HFF-Myc (cell line): ENCODE data around the gene VWA5A.
A peak's percentile ranks its signal among the peaks of the same experiment; 100 is the strongest.
"Not testable (repeated sequence)": the region's sequence is repeated elsewhere in the genome, so short reads cannot be mapped to it uniquely, and the experiment has no call there.

Experiments used
- DNase-seq: peaks from one replicate; pipeline ENCODE4 v3.0.0-alpha.2; 2011; ENCODE audit warnings: low read depth; ENCODE audit errors: extremely low read depth
- H3K4me3 ChIP-seq: replicated peaks from 2 replicates; pipeline ENCODE4 v1.5.1; 2011; ENCODE audit warnings: low read depth, mild to moderate bottlenecking, control low read depth, low read length
- TF ChIP-seq, protein P1 (sequence below): IDR thresholded peaks from 2 replicates; pipeline ENCODE4 v1.5.1; 2012; ENCODE audit warnings: mild to moderate bottlenecking, low read depth, low read length, control low read depth; ENCODE audit errors: missing control alignments

Gene VWA5A

DNA sequence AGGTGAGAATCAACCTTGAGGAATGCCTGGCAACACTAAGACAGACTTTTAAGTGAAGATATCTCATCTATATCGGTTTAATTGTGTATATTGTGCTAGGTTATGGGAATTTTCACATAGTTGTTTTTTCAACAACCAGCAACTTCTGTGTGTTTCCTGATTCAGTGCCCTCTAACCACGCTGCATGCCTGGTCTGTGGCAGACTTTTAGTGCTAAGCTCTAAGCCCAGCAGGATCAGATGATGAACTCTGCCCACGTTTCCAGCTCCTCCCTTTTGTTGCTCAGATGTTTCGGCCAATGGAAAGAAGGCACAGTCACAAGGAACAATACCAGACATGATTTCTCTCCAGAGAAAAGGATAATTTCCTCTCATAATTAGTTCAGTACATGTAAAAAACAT lies 1.4 kb upstream of the VWA5A start:
- no peak for DNase-seq
- no peak overlapping the region for H3K4me3 ChIP-seq
- TF ChIP-seq, protein P1, sequence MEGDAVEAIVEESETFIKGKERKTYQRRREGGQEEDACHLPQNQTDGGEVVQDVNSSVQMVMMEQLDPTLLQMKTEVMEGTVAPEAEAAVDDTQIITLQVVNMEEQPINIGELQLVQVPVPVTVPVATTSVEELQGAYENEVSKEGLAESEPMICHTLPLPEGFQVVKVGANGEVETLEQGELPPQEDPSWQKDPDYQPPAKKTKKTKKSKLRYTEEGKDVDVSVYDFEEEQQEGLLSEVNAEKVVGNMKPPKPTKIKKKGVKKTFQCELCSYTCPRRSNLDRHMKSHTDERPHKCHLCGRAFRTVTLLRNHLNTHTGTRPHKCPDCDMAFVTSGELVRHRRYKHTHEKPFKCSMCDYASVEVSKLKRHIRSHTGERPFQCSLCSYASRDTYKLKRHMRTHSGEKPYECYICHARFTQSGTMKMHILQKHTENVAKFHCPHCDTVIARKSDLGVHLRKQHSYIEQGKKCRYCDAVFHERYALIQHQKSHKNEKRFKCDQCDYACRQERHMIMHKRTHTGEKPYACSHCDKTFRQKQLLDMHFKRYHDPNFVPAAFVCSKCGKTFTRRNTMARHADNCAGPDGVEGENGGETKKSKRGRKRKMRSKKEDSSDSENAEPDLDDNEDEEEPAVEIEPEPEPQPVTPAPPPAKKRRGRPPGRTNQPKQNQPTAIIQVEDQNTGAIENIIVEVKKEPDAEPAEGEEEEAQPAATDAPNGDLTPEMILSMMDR, result no peak

- peak overlapping the region; percentile 50 for H3K4me3 ChIP-seq
- DNase-seq, result no peak
- TF ChIP-seq, protein P1, result no peak
Observed at GRCh38 chr11:124115782-124116616, 749 bp downstream of the VWA5A start.

DNA sequence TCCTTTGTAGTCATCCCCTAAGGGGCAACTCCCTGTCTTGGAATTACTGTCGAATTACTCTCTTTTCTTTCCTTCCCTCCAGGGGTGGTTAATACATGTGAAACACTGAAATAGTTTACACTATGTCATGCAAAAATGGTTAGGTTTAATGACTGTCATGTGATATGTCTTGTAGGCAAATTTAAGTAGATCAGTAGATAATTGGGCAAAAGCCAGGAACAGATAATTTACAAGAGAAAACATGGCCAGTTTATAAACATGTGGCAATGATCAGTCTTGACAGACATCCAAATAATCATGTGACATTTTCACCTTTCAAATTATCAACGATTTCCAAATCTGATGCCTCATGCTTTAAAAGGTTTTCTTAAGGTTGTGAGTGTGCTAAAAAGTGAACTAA lies 3.9 kb downstream of the VWA5A start:
- no peak for DNase-seq
- H3K4me3 ChIP-seq, result no peak overlapping the region
- TF ChIP-seq, protein P1, result no peak

DNA sequence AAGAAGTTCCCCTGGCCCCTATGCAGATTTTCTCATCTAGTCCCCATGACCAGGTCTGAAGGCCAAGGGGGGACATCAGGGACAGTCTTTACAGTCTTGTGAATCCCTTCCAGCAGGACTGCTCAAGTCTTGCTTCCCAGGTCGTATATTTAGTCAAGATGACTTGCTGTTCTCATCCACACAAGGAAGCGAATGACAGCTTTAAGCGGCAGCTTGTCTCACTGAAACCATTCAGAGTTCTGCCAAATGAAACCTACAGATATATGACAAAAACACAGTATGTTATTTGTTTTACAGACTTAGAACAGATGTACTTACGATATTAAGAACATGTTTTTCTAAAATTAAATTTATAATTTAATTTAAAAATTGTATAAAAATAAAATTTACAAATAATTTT lies 5.6 kb downstream of the VWA5A start:
- no peak overlapping the region for H3K4me3 ChIP-seq
- no peak for DNase-seq
- TF ChIP-seq, protein P1, result no peak

- H3K4me3 ChIP-seq, result no peak overlapping the region
- TF ChIP-seq, protein P1, result no peak
- DNase-seq, result no peak
Observed at GRCh38 chr11:124122123-124122522, 6.9 kb downstream of the VWA5A start.

GRCh38 chr11:124123622-124124021 lies 8.4 kb downstream of the VWA5A start:
- TF ChIP-seq, protein P1, result peak; percentile 10
- no peak for DNase-seq

GRCh38 chr11:124127134-124127533 lies 11.9 kb downstream of the VWA5A start:
- not testable (repeated sequence) for H3K4me3 ChIP-seq, DNase-seq

More at GRCh38 chr11:124123622-124124021, 8.4 kb downstream of the VWA5A start:
- H3K4me3 ChIP-seq, result no peak overlapping the region
